ENCODE data around the gene ADI1. TPM values are rescaled to one million over a fixed set of nuclear protein-coding genes. Genes with fewer than 3 reads are reported as not detected.

Gene ADI1
- total RNA-seq, 1 experiment from 2014 or later: 69.2 TPM

GRCh38 chr2:3485166-3485565, 34.2 kb downstream of the ADI1 start:
- H3K27me3 ChIP-seq (replicated peaks; ENCODE audit: control insufficient read depth, insufficient read depth, low read length): no peaks in the 10 kb centered on the region
- no TSS peak for BruUV-seq (replicated peaks)
- Mint-ChIP-seq H3K9me3 (ENCODE audit: unreplicated experiment) (no peaks in the 10 kb centered on the region), H3K27ac (ENCODE audit: unreplicated experiment) (no peak overlapping the region), H3K4me3 (ENCODE audit: unreplicated experiment) (no peak overlapping the region), H3K36me3 (ENCODE audit: insufficient read depth, unreplicated experiment) (peaks cover 20% of the 10 kb centered on the region), H3K4me1 (ENCODE audit: low read depth, unreplicated experiment) (peaks cover 10% of the 10 kb centered on the region), H3K27me3 (ENCODE audit: insufficient read depth, unreplicated experiment) (no peaks in the 10 kb centered on the region)
- H3K4me3 ChIP-seq (ENCODE audit: low read depth, low read length): no peak overlapping the region
- intact Hi-C loops (cut with micrococcal nuclease; ENCODE audit: unreplicated experiment): no loop called here
- no peak for DNase-seq
- peaks cover 12% of the 10 kb centered on the region for H3K4me1 ChIP-seq
- TF ChIP-seq CTCF (IDR thresholded peaks at IDR 0.05; ENCODE audit: insufficient read depth in 1 of 2, low read depth in 1 of 2, low read length in 1 of 2, severe bottlenecking in 1 of 2, unreplicated experiment in 1 of 2): no peak
- POLR2A ChIA-PET: no interaction called here
- CTCF ChIA-PET: no interaction called here
- no peaks in the 10 kb centered on the region for H3K9me3 ChIP-seq
- H3K36me3 ChIP-seq (ENCODE audit: control insufficient read depth, insufficient read depth, low read length): no peaks in the 10 kb centered on the region

- Histone ChIP-seq H3K36me3 (ENCODE audit: control insufficient read depth, insufficient read depth, low read length) (no peaks in the 10 kb centered on the region), H3K4me1 (peaks cover 12% of the 10 kb centered on the region), H3K4me3 (ENCODE audit: low read depth, low read length) (no peak overlapping the region; the same call in 1 of the 2 replicates), H3K9me3 (no peaks in the 10 kb centered on the region), H3K27me3 (replicated peaks; ENCODE audit: control insufficient read depth, insufficient read depth, low read length) (no peaks in the 10 kb centered on the region)
- POLR2A ChIA-PET: no interaction called here
- DNase-seq: peak in 1 of 2 experiments; percentile 23
- TF ChIP-seq CTCF (IDR thresholded peaks at IDR 0.05; ENCODE audit: insufficient read depth in 1 of 2, low read depth in 1 of 2, low read length in 1 of 2, severe bottlenecking in 1 of 2, unreplicated experiment in 1 of 2): no peak
- Mint-ChIP-seq H3K27ac (ENCODE audit: unreplicated experiment) (peak overlapping the region; percentile 21), H3K9me3 (ENCODE audit: unreplicated experiment) (no peaks in the 10 kb centered on the region), H3K36me3 (ENCODE audit: insufficient read depth, unreplicated experiment) (peaks cover 27% of the 10 kb centered on the region), H3K27me3 (ENCODE audit: insufficient read depth, unreplicated experiment) (no peaks in the 10 kb centered on the region), H3K4me1 (ENCODE audit: low read depth, unreplicated experiment) (peaks cover 10% of the 10 kb centered on the region), H3K4me3 (ENCODE audit: unreplicated experiment) (peak overlapping the region; percentile 77)
- no TSS peak for BruUV-seq (replicated peaks)
- intact Hi-C loops (cut with micrococcal nuclease; ENCODE audit: unreplicated experiment): loop anchor here (1.0 kb wide), 4 partner anchors 35 to 167 kb away; partner anchors contain the start of genes ADI1 and RNASEH1
- CTCF ChIA-PET: no interaction called here
These were observed 35.1 kb downstream of the ADI1 start for GRCh38 chr2:3483986-3484960.

GRCh38 chr2:3483227-3483985, 35.9 kb downstream of the ADI1 start:
- H3K27ac Mint-ChIP-seq (ENCODE audit: unreplicated experiment): peak overlapping the region; percentile 93
- no peaks in the 10 kb centered on the region for H3K9me3 ChIP-seq
- peak overlapping the region; percentile 42 for H3K4me3 ChIP-seq (ENCODE audit: low read depth, low read length)
- DNase-seq: peak; percentile 98 to 99
- peaks cover 10% of the 10 kb centered on the region for H3K4me1 Mint-ChIP-seq (ENCODE audit: low read depth, unreplicated experiment)
- H3K27me3 Mint-ChIP-seq (ENCODE audit: insufficient read depth, unreplicated experiment): no peaks in the 10 kb centered on the region
- ChIA-PET CTCF (no interaction called here), POLR2A (interaction anchor here (1.0 kb wide), 2 partner anchors 35 to 92 kb away, joined by 3 read pairs; no protein-coding TSS in a partner anchor)
- H3K4me1 ChIP-seq: peaks cover 12% of the 10 kb centered on the region
- intact Hi-C loops (cut with micrococcal nuclease; ENCODE audit: unreplicated experiment): loop anchor here (1.0 kb wide), 4 partner anchors 36 to 168 kb away; partner anchors contain the start of genes ADI1 and RNASEH1
- H3K27me3 ChIP-seq (replicated peaks; ENCODE audit: control insufficient read depth, insufficient read depth, low read length): no peaks in the 10 kb centered on the region
- peaks cover 27% of the 10 kb centered on the region for H3K36me3 Mint-ChIP-seq (ENCODE audit: insufficient read depth, unreplicated experiment)
- H3K9me3 Mint-ChIP-seq (ENCODE audit: unreplicated experiment): no peaks in the 10 kb centered on the region
- no TSS peak for BruUV-seq (replicated peaks)
- no peak for TF ChIP-seq CTCF (IDR thresholded peaks at IDR 0.05; ENCODE audit: insufficient read depth in 1 of 2, low read depth in 1 of 2, low read length in 1 of 2, severe bottlenecking in 1 of 2, unreplicated experiment in 1 of 2)
- 0 out of 2 replicates have a peak, but pooled peaks cover 1% of the 10 kb centered on the region for H3K36me3 ChIP-seq (ENCODE audit: control insufficient read depth, insufficient read depth, low read length)
- H3K4me3 Mint-ChIP-seq (ENCODE audit: unreplicated experiment): peak overlapping the region; percentile 77

Data from Caco-2 (cell line).